Fibroblast of the conjunctiva (primary cell): ENCODE results near the gene FOSB.

ENCODE experiments used
- DNase-seq: peaks from one replicate; pipeline ENCODE4 v3.0.0-alpha.2; 2010; ENCODE audit warnings: low read depth

Gene FOSB

DNA sequence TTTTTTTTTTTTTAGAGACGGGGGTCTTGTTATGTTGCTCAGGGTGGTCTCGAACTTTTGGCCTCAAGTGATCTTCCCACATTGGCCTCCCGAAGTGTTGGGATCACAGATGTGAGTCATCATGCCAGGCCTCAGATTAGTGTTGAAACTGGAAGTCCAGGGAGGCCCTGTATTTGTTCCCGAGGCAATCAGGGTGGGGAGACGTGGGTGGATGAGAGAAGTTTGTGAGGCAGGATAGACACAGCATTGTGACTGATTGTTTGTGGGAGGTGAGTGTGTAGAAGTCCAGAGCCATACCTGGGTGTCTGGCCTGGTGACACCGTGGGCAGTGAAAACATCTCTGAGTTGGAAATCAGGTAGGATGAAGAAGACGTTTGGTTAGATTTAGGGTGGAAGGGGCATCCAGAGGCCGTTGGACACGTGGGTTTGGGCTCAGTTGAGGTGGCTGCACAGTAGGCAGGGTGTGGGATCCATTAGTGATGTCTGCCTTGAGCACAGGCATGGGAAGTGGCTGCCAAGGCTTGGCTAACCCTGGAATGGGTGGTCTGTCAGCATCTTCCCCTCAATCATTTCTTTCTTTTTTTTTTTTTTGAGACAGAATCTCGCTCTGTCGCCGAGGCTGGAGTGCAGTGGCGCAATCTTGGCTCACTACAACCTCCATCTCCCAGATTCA is 16.6 kb downstream of the FOSB start:
- DNase-seq: no peak

DNA sequence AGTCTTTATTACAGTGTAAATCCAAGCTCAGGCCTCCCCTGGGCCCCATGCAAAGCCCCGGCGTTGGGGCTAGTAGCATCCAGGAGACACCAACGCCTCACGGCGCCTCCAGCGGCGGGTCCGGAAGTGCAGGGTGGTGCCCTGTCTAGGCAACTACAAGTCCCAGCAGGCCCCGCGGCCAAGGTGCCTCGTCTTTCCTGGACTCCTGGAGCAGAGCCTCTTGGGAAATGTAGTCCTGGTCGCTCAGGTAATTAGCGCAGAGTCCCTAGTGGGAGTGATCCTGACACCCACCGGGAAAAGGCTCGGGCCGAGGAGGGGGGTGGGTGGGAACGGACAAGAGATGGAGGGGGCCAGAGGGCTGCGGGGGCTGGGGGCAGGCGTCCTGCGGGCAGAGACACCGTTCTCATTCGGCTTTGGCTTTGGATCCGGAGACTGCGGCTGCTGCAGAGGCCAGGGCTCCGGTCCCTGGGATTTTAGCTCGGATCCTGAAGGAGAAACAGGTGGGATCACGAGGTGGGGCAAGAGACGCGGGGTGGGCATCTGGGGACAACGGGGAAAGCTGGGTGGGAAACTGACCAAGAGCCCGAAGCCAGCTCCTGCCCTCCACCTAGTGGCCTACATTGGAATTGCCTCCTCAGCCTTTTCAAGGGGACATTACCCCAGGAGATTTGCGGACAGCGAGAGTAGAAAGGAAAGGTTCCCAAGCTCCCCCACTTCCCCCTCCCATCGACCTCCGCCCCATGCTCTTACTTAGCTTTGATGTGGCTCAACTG is 17.7 kb downstream of the FOSB start:
- peak; percentile 93 for DNase-seq

DNA sequence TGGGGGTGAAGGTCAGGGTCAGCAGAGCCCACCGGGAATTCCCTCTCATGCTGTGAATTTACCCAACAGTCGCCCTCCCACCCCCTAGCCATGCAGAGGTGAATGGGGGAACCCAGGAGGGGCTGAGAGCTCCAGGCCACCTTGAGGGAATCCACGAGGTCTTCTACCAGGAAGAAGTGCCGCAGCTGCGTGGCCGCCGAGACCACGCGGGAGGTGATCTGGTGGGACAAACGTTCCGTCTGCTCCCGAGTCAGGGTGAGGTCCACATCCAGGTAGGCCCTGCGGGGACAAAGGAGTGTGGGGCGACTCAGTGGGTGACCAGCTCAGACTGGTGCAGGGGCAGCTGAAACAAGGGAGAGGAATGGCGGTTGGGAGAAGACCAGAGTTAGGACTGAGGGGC is 20.9 kb downstream of the FOSB start:
- DNase-seq: no peak

DNA sequence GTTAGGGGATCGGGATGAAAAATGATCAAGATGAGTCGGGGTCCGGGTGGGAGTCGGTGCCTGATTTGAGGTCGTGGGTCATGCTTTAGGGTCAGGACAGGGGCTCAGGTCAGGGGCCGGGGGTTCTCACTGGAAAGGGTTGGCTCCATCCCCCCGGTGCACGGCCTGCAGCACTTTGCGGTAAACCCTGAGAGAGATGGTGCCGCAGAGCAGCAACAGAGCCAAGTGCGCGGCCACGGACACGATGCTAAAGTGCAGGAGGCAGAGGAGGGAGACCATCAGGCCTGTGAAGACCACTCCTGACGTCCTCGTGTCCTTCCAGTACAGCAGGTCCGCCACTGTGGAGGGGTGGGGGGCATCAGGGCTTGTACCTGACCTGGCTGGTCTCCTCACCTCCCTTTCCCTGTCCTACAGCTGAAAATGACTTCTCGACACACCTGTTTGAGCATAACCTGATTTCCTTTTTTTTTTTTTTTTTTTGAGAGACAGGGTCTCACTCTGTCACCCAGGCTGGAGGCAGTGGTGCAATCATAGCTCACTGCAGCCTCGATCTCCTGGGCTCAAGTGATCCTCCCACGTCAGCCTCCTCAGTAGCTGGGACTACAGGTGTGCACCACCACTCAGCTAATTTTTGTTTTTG is 21.5 kb downstream of the FOSB start:
- no peak for DNase-seq

DNA sequence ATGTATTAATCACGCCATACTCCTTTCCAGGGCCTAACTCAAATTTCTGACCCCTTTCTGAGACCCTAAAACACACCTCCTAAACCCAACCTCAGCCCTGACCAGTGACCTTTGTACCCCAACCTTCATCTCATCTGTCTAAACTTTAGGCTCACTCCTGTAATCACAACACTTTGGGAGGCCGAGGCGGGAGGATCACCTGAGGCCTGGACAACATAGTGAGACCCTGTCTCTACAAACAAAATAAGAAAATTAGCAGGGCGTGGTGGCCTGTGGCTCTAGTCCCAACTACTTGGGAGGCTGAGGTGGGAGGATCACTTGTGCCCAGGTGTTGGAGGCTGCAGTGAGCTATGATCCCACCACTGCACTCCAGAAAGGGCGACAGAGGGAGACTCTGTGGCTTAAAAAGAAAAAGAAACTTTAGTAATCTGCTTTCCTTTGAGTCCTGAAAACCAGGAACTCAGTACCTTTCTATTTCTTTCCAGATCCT is 24.4 kb downstream of the FOSB start:
- no peak for DNase-seq

DNA sequence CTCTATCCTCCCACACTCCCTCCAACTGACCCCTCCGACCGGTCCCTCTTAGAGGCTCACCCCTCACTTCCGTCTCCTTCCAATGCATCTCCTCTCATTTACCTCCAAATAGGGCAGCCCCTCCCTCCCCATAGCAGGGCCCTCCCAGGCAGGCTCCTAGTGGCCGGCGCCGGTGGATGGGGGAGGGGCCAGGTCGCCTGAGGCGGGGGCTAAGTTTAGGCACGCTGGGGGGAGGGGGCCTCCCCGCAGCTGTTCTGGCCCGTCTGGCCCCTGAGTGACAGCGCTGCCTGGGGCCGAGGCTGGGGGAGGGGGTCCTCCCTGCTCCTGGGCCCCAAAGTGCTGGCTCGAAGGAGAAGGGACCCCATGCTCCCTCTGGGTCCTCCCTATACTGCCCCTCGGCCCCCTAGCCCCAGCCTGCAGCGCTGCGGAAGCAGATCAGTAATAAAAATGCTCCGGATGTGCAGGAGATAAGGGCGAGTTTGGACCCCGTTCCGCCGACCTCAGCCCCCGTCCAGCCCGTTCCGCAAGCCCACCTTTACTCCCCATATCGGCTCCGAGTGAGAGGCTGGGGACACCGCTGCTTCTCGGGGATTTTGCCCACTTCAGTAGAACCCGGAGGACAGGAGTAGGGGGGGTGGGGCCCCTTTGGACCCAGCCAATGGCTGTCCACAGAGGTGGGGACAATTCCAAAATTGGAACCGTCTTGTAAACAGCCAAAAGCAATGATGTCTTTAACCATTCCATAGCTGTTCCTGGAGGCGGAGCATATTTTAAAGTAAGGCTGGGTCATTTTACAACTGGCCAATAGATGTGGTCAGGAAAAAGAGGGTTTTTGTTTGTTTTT is 25.1 kb downstream of the FOSB start:
- peak; percentile 56 for DNase-seq

DNA sequence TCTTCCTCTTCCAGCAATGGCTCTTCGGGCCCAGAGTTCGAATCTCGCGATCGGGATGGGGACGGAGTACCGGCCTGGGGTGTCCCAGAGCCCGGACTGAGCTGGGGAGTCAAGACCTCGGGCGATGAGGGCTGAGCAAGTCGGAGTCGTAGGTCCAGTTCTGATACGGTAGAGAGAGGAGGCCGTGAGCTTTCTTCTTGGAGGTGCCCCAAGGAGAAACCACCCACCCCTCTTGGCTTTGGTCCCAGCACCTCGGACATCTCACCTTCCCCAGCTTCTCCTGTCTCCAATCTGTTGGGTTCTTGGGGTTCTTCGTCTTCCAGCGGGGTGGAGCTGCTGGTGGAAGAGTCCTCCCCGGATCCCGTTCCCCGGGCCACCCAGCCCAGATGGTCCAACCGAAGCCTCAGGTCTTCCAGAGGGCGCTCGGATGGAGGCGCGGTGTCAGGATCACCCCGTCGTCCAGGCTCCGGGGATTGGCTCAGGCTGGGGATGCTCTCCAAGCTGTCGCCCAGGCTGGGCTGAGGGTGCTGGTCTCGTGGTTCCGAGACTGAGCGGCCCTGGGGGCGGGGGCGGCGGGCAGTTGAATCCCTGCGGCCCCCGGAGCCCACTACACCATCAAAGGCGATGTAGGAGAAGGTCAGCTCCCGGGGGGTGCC is 26.6 kb downstream of the FOSB start:
- DNase-seq: no peak

DNA sequence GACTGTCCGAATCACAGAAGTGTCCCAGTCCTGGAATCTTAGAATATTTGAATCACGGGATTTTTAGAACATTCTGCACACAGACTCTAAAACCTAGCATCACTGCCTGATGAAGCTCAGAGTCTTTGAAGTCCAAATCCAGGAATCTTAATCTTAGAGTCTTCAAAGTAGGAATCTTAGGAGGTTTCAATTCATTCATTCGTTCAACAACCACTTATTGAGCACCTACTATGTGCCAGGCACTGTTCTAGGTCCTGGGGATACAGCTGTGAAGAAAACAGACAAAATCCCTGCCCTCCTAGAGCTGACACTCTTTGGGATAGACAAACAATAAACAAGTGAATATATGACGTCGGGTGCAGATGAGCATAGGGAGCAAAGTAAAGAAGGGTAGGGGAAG is 27.4 kb downstream of the FOSB start:
- no peak for DNase-seq

DNA sequence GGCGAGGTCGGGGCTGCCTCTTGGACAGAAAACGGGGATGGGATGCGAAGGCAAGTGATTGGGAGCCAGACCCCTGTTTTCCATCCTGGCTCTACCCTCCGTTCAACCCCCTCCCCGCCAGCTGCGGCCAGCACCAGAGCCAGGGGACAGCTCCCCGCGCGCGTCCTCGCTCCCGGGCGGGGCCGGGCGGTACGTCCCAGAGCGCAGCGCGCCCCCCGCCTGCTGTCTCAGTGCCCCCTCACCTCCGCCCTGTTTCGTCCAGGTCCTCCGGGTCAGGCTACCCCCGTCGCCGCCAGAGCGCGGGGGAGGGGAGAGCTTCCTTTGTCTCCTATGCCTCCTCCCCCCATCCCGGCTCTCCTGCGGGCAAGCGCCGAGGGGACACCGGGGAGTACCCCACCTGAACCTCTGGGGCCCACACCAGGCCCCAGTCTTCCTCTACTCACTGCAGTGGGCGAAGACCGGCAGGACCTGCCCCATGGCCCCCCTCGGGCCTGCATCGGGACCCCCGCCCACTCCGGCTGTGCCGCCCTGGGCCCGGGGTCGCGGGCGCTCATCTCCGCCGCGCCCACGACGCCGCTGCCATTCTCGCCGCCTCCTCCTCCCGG is 28.7 kb downstream of the FOSB start:
- no peak for DNase-seq

DNA sequence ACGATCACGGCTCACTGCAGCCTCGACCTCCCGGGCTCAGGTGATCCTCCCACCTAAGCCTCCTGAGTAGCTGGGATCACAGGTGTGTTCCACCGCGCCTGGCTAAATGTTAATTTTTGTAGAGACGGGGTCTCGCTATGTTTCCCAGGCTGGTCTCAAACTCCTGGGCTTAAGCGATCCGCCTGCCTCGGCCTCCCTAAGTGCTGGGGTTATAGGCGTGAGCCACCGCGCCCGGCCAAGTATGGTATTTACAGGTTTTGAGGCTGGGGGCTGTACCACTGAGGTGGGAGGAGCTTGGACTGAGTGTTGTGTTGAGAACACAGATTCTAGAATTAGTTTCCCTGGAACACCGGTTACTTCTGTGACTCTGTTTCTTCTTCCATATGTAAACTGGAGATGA is 30.0 kb downstream of the FOSB start:
- no peak for DNase-seq

DNA sequence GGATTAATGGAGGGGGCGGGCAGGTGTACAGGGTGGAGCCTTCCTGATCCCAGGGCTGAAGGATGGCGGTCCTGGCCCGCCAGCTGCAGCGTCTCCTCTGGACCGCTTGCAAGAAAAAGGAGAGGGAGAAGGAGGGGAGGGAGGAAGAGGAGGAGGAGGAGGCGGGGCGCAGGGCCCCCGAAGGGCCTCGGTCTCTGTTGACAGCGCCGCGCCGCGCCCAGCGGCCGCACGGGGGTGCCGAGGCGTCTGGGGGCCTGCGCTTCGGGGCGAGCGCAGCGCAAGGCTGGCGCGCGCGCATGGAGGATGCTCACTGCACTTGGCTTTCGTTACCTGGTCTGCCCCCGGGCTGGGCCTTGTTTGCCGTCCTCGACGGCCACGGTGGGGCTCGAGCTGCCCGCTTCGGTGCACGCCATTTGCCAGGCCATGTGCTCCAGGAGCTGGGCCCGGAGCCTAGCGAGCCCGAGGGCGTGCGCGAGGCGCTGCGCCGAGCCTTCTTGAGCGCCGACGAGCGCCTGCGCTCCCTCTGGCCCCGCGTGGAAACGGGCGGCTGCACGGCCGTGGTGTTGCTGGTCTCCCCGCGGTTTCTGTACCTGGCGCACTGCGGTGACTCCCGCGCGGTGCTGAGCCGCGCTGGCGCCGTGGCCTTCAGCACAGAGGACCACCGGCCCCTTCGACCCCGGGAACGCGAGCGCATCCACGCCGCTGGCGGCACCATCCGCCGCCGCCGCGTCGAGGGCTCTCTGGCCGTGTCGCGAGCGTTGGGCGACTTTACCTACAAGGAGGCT is 30.8 kb downstream of the FOSB start, which contains the start of gene PPM1N:
TSS of gene PPM1N (plus strand) at position 33 of the 785 bp plus-strand sequence. CDS start at position 63, 30 bp downstream.
- no peak for DNase-seq

DNA sequence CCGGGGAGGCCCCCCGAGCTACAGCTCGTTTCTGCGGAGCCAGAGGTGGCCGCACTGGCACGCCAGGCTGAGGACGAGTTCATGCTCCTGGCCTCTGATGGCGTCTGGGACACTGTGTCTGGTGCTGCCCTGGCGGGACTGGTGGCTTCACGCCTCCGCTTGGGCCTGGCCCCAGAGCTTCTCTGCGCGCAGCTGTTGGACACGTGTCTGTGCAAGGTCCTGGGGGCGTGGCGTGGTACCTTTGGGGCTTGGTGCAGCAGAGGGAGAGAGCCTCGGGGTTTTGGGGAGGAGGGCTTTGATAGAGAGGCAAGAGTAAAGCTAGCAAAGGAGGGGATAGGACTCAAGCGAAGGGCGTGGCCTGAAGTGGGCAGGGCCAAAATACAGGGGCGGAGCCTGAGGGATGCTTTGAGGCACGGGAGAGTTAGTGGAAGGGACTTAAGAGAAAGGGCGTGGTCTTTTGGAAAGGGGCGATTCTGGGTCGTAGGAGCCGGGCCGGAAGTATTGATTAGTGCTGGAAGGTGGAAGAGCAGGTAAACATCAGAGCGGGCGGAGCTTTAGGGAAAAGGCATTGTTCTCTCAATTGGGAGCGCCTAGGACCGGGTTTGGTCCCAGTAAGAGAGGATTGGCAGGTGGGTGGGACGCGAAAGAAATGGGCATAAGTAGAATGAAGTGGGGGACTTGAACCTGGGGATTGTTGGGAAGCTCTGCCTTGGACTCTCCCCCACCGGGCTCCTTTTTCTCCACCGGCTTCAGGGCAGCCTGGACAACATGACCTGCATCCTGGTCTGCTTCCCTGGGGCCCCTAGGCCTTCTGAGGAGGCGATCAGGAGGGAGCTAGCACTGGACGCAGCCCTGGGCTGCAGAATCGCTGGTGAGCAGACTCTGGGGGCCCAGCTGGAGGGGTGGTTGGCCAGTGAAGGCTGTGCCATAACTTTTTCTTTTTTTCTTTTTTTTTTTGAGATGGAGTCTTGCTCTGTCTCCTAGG is 31.7 kb downstream of the FOSB start:
- DNase-seq: peak; percentile 22

DNA sequence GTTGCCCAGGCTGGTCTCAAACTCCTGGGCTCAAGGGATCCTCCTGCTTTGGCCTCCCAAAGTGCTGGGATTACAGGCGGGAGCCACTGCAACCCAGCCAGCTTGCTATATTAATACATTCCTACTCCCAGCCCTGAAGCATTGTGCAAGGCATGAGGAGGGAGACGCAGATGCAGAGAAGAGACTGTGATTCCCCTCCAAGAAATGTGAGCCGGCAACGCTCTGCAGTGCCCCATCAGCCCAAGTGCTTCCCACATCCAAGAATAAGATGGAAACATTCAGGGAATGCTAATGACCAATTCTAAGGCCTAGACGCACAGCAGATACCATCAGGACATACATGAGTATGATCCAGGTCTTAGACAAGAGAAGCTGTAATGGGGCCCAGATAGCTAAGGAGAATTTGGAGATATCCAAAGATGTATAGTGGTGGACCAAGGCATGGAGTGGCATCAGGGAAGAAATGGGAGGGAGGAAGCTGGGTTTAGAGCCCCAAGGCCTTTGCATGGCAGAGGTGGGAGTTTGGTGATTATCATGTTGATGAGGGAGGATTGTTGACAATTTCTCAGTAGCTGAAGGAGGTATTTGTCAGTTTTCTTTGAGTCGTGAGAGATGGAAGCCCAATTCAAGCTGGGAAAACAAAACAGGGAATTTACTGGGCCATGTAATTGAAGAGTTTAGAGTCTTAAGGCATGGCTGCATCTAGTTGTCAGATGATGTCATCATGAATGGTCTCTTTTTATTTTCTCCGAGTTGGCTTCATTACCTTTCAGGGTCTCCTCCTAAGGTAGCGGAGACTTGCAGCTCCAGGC is 33.3 kb downstream of the FOSB start:
- DNase-seq: no peak

DNA sequence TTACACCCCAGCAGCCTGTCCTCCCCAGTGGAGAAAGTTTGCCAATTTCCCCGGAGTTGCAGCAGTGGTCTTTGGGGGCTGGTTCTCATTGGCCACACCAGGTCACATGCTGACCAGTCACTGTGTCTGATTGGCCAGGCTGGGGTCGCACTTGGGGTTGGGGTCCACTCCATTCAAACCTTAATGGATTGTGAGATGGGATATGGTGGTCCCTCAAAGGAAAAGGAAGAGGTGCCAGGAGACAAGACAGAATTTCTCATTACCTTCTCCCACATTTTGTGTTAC is 33.9 kb downstream of the FOSB start:
- no peak for DNase-seq

DNA sequence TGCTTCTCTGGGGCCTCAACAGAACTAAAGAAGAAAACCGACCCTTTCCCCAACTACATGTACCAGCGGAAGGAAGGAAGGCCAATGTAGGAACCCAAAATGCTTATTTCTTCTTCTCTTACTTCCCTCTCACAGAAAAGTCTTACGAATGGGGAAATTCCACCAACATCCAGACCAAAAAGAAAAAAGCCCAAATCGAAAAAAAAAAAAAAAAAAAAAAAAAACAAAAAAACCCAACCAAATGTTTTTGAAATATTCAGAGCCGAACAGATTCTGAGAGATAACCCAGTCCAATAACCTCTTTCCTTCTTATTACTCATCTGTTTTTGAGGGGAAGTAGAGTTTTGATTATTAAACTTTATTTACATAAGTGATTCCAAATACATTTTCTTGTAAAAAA is 34.3 kb downstream of the FOSB start:
- no peak for DNase-seq

DNA sequence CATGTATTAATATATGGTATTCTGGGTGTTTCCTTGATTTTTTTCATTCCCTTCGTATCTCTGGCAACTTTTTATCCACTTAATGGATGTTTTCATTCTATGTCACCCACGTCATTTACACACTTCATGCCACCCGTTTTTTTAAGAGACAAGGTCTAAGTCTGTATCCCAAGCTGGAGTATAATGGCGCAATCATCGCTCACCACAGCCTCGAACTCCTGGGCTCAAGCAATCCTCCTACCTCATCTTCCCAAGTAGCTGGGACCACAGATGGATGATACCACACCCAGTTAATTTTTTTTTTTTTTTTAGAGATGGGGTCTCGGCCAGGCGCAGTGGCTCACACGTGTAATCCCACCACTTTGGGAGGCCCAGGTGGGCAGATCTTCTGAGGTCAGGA is 36.1 kb downstream of the FOSB start:
- no peak for DNase-seq

DNA sequence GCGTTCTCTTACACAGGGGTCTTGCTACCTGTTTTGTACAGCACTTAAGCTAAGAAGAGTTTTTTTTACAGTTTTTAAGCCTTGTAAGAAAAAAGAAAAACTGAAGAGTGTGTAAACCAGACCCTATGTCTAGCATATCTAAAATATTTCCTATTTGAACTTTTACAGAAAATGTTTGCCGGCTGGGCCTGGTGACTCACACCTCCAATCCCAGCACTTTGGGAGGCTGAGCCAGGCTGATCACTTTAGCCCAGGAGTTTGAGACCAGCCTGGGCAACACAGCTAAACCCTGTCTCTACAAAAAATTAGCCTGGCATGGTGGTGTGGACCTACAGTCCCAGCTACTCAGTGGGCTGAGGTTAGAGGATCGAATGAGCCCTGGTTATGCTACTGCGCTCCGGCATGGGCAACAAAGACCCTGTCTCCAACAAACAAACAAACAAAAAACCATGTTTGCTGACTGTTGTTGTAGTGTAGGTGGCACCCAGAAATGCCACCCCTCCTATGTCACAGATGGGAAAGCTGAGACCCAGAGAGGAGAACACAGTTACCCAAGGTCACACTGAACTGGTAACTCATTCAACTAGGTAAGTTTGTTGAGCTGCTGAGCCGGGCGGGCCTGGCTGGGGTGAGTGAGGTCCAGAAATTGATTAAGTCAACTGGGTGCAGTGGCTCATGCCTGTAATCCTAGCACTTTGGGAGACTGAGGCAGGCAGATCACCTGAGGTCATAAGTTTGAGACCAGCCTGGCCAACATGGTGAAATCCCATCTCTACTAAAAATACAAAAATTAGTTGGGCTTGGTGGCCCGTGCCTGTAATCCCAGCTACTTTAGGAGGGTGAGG is 37.6 kb downstream of the FOSB start:
- DNase-seq: no peak

DNA sequence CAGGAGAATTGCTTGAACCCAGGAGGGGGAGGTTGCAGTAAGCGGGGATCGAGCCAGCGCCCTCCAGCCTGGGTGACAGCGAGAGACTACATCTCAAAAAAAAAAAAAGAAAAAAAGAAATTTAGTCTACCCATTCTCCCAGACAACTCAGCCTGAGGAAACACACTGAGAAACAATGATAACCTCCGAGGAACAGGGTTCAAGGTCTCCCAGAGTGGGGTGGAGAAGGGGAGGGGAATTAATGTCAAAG is 38.1 kb downstream of the FOSB start:
- DNase-seq: no peak
